Measurements from ENCODE around the gene MYL12A. TPM values are rescaled to one million over a fixed set of nuclear protein-coding genes. Genes with fewer than 3 reads are reported as not detected.
A peak's percentile ranks its signal among the peaks of the same experiment; 100 is the strongest.

The MYL12A gene
- total and polyA plus RNA-seq, 2 donors (not counting 3 experiments of a cell fraction or from before 2014, with no cell fraction given), result 597 to 796 TPM

DNA sequence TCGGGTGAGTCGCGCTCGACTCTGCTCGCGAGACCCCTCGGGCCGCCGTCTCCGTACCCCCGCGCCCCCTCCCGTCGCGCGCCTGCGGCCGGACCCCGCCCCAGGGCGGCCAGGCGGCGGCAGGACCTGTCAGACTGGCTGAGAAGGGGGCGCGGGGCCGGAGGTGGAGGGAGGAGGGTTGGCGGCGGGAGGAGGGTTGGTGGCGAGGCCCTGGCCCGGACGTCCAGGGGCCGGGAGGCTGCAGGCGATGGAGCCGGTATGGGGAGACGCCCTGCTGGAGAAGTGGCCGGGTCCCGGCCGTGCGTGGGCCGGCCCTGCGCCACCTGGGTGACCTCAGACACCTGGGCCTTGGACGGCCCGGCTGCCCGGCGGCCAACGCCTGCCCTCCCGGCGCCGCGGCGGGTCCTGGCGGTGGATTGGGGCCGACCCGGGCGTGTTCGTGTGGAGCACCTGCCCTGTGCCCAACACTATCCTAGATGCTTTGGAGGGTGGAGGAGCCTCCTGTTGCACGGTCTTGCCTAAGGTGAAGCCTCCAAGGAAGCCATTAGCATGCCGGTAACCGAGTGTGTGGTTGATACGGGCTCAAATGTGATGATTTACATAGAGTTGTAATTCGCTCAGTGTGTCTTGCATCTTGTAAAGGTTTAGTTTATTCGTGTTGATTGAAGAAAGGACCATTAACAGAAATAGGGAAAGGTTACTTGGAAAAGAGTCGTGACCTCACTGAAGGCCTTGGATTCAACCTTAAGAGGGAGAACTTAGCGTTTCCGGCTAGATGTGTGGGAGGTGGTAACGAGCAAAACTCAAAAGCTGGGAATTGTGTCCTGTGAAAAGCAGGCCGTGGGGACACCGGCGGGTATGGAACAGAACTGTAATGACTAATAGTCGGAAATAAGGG is 14.9 kb downstream of the MYL12A start:
- Histone ChIP-seq H3K4me1 (ENCODE audit: control insufficient read depth, extremely low read depth, insufficient read depth, low read length) (peaks cover 45% of the 10 kb centered on the region), H3K79me2 (ENCODE audit: control insufficient read depth, insufficient read depth, low read length) (peaks cover 58% of the 10 kb centered on the region), H3K4me3 (replicated peaks in 1 of 3; ENCODE audit: insufficient read depth in 1 of 3, low read depth in 1 of 3, low read length in 3 of 3) (peak overlapping the region; percentile 93 to 100 (median 97)), H3K4me2 (ENCODE audit: insufficient read depth, low read length) (peak overlapping the region; percentile 97), H2AFZ (ENCODE audit: low read depth, low read length) (no peak overlapping the region), H3K9me1 (replicated peaks; ENCODE audit: control insufficient read depth, extremely low read depth, insufficient read depth, low read length) (peaks cover 3% of the 10 kb centered on the region), H3K36me3 (ENCODE audit: control insufficient read depth in 2 of 2, extremely low read depth in 1 of 2, insufficient read depth in 2 of 2, low read length in 2 of 2) (peaks cover 10 to 11% of the 10 kb centered on the region in 2 experiments), H3K27ac (ENCODE audit: insufficient read depth, low read depth, low read length) (peak overlapping the region; percentile 94), H4K20me1 (replicated peaks; ENCODE audit: control insufficient read depth, extremely low read depth, insufficient read depth, low read length) (peaks cover 31% of the 10 kb centered on the region), H3K9ac (replicated peaks; ENCODE audit: extremely low read depth, insufficient read depth, low read length) (peak overlapping the region; percentile 100), H3K27me3 (ENCODE audit: control insufficient read depth in 2 of 2, insufficient read depth in 2 of 2, low read length in 2 of 2) (no peaks in the 10 kb centered on the region), H3K9me3 (replicated peaks; ENCODE audit: control insufficient read depth, insufficient read depth, low read length) (no peaks in the 10 kb centered on the region)
- DNase-seq (ENCODE audit: low read depth, low spot score), result peak; percentile 51
- no peak for FAIRE-seq
- intact Hi-C loops (cut with micrococcal nuclease) (loop anchor here (1.0 to 5.0 kb wide), 5 partner anchors 15 to 530 kb away; partner anchors contain the start of genes LPIN2, MYL12A and TGIF1), dilution Hi-C loops (cut with MboI; ENCODE audit: extremely low pct_ligation_motif_present, low sequenced_read_pairs) (loop anchor here (25.0 kb wide), 1 partner anchor 200 kb away; the partner anchor contains the start of gene TGIF1)
- TF ChIP-seq, protein P1, sequence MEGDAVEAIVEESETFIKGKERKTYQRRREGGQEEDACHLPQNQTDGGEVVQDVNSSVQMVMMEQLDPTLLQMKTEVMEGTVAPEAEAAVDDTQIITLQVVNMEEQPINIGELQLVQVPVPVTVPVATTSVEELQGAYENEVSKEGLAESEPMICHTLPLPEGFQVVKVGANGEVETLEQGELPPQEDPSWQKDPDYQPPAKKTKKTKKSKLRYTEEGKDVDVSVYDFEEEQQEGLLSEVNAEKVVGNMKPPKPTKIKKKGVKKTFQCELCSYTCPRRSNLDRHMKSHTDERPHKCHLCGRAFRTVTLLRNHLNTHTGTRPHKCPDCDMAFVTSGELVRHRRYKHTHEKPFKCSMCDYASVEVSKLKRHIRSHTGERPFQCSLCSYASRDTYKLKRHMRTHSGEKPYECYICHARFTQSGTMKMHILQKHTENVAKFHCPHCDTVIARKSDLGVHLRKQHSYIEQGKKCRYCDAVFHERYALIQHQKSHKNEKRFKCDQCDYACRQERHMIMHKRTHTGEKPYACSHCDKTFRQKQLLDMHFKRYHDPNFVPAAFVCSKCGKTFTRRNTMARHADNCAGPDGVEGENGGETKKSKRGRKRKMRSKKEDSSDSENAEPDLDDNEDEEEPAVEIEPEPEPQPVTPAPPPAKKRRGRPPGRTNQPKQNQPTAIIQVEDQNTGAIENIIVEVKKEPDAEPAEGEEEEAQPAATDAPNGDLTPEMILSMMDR (IDR thresholded peaks at IDR 0.05; ENCODE audit: extremely low read depth in 1 of 2, insufficient read depth in 1 of 2, low read depth in 1 of 2, low read length in 2 of 2), result no peak
- TF ChIP-seq EZH2 (IDR thresholded peaks at IDR 0.05; ENCODE audit: borderline replicate concordance, low read depth, low read length, severe bottlenecking) (no peak), JUN (IDR thresholded peaks at IDR 0.05; ENCODE audit: borderline replicate concordance, insufficient read depth, insufficient read length, low read depth) (no peak), MYC (IDR thresholded peaks at IDR 0.05; ENCODE audit: low read depth, low read length) (no peak)
- TF ChIP-seq, protein P2, sequence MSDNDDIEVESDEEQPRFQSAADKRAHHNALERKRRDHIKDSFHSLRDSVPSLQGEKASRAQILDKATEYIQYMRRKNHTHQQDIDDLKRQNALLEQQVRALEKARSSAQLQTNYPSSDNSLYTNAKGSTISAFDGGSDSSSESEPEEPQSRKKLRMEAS (IDR thresholded peaks at IDR 0.05; ENCODE audit: insufficient read depth, insufficient read length), result no peak
- POLR2A ChIA-PET, result interaction anchor here (0.7 to 2.0 kb wide), 3 partner anchors 9 to 15 kb away, joined by 3 to 17 read pairs (median 10); partner anchors contain the start of gene MYL12A
- CTCF ChIA-PET, result interaction anchor here (1.3 to 2.2 kb wide), 4 partner anchors 12 to 607 kb away, joined by 3 to 10 read pairs (median 4); partner anchors contain the start of gene MYL12A
- BruUV-seq (replicated peaks), result no TSS peak
